ENCODE measurements around the gene SLC27A5.

Gene SLC27A5, protein sequence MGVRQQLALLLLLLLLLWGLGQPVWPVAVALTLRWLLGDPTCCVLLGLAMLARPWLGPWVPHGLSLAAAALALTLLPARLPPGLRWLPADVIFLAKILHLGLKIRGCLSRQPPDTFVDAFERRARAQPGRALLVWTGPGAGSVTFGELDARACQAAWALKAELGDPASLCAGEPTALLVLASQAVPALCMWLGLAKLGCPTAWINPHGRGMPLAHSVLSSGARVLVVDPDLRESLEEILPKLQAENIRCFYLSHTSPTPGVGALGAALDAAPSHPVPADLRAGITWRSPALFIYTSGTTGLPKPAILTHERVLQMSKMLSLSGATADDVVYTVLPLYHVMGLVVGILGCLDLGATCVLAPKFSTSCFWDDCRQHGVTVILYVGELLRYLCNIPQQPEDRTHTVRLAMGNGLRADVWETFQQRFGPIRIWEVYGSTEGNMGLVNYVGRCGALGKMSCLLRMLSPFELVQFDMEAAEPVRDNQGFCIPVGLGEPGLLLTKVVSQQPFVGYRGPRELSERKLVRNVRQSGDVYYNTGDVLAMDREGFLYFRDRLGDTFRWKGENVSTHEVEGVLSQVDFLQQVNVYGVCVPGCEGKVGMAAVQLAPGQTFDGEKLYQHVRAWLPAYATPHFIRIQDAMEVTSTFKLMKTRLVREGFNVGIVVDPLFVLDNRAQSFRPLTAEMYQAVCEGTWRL

DNA sequence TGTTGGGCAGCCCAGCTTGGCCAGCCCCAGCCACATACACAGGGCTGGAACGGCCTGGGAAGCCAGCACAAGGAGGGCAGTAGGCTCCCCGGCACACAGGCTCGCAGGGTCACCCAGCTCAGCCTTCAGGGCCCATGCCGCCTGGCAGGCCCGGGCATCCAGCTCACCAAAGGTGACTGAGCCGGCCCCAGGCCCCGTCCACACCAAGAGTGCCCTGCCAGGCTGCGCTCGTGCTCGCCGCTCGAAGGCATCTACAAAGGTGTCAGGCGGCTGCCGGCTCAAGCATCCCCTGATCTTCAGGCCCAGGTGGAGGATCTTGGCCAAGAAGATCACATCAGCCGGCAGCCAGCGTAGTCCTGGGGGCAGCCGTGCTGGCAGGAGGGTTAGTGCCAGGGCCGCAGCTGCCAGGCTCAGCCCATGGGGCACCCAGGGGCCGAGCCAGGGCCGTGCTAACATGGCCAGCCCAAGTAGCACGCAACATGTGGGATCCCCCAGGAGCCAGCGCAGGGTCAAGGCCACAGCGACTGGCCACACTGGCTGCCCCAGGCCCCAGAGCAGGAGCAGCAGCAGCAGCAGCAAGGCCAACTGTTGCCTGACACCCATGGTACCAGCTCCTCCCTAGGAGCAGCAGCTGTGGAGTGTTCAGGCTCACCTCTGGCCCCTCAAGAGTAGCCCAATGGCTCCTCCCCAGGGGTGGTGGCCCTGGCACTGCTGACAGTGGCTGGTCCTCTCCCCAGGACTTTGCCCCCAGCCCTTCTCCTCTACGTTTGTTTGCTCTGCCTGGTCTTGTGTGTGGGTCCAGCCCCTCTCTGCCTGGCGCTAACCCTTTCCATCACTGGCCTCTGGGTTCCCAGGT is at the start of gene SLC27A5:
TSS of gene SLC27A5 (minus strand) at position 640 of the 856 bp plus-strand sequence. CDS start at position 603, 37 bp downstream.
- DNase-seq, result no peak

DNA sequence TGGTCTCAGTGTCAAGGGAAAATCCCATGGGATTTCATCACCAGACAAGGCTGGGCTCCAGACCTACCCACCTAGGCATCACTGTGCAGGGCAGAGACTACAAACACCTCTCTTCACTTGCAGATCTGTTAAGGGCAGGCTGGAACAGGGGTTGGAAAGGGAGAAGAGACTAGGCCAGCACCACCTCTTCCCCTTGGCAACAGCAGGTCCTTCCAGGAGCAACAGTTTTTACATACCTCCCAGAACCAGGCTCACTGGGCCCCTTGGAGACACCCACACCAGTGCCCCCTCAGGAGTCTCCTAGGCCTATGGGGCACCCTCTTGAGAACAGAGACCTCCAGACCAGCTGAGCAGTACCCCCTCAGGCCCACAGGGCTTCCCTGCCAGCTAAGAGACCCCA is 49.1 kb upstream of the SLC27A5 start:
- DNase-seq, result no peak

DNA sequence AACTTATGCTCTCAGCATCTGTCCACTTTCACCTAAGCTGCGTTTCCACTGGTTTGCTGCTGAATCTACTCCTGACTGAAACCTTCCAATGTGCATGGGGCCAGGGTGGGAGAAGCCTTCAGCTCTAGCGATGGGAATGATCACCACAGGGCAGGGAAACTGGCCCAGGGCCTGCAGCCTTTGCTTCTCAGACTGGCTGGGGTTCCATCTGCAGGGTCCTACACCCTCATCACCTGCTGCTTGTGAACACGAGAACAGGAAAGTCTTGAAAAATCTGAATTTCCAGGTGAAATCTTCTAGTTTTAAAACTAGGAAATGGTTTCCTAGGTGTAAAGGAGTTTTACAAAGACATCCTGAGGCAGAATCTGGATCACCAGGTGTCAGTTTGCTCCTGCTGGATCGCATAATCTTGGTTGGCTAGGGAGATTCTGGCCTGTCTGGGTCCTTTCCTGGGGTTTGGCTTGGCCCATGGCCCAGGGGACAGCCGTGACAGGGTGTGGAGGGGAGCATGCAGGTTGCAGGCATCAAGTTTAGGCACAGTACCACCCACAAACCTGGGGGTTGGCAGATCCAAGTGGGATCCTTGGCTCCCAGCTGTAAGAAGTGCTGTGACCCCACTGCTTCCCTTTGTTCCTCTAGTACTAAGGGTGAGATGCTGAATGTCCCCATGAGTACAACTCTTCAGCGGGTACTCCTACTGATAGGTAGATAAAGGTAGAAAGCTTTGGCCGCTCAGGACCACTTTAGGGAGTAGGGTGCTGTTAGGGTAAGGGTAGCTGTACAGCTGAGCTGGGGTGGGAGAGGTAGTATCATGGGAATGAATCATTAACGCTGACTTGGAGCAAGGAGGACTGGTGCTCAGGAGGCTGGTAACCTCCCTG is 48.5 kb upstream of the SLC27A5 start:
- DNase-seq, result no peak

DNA sequence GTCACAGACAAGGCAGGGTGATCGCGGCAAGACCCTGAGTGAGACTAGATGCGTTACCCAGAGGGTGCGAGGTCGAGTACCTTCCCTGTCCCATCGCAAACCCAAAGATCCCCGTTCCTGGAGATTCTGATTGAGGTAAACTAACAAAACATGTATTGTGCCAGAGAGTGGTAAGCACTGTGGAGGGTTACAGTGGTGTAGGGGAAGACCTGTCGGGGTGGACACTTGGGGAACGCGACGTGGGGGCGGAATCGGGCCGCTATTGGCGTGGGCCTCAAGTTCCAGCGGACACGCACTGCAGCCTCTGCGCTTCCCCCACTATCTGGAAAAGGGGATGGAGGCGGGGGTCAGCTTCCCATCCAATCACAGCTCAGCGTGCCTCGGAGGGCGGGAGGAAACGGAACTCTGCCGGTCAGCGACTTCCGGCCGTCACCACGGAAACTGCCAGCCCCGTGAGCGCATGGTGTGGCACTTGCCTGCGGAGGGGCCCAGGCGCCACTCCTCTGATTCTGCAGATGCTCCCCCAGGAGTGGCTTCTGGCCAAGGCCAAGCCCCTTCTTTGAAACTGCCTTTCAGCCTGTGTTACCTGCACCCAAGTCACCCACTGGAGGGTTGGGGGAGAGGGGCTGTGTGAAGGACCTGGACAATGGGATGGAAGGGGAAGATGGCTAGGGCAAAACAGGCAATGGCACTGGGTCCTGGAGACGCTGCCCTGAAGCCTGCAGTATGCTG is 47.6 kb upstream of the SLC27A5 start:
- no peak for DNase-seq

DNA sequence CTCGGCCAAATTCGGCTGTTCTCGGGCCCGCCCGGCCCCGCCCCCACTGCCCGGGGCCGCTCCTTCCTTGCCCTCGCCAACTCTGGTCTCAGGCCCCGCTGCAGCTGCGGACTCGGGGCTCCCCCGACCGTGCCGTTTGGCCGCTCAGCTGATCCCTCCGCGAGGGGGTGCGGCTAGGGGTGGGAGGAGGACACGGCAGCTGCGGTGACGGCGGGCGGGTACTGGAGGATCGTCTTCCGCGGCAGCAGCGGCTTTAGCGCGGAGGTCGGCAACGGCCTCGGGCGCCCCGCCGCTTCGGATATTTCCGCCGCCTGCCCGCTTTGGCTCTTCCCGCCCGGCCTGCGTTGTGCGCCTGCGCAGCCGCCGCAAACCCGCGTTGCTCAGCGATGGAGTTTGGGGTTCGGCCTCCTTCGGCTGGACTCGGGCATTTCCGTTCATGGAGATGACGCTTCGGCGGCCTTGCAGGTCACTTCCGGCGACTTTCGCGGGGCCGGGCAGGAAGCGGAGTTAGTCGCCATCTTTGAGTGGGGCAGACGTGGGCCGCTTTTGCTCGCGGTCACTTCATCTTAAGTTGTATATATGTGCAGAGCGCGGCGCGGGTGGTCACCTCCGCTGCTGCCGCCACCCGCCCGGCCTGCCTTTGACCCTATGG is 47.0 kb upstream of the SLC27A5 start:
- DNase-seq, result no peak

DNA sequence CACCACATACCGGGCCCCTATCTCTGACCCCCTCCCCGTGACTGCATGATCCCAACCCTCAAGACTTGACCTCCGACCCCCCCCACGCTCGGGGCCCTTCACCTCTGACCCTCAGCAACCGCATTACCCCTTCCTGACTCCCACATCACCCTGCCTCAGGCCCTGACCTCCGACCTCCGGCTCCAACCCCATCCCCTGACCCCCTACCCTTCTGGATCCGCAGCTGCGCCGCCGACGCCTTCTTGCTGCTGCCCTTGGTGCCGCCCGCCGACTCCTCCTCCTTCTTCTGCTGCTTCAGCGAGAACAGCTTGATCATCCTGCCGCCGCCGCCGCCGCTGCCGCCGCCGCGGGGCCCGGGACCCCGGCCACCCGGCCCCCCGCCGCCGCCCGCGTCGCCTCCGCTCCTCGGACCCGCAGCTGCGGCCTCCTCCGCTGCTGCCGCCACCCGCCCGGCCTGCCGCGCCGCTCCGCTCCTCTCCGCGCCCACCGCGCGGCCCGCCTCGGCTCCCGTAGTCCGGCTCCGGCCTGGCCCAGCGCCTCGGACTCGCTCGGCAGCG is 46.4 kb upstream of the SLC27A5 start, which contains the start of gene UBE2M:
TSS of gene UBE2M (minus strand) at position 546 of the 557 bp plus-strand sequence. CDS start at position 316, 230 bp downstream.
- DNase-seq, result no peak

DNA sequence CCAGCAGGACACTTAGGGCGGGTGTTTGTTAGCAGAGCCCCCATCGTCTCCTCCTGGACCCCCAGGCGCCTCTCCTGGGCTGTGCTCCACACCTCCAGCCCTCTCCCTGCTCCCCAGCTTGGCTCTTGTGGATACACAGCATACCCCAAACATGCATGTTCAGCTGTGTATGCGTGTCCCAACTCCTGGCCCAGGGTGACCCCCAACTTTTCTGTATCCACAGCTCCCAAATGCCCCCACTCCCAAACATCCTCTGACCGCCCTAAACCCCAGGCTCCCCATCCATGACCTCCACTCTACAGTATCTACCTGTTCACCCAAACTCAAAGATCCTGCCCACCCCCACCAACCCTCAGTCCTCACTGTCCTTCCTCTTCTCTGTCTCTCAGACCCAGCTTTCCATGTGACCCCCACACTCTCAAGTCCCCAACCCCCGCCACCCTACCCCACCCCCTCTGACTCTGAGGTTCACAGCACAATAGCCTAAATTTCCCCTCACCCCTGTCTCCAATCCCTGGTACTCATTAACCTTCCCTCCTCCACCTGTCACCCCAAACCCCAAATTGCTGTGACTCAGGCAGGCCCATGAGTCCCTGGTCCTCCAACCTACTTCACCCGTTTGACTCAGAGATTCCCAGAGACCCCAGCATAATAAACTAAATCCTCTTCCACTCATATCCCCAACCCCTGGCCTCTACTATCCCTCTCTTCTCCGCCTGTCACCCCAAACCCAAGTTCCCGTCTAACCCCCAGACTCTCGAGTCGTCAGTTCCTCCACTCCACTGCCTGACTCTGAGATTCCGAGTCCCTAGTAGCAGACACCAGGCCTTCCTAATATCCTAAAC is 45.7 kb upstream of the SLC27A5 start:
- no peak for DNase-seq

DNA sequence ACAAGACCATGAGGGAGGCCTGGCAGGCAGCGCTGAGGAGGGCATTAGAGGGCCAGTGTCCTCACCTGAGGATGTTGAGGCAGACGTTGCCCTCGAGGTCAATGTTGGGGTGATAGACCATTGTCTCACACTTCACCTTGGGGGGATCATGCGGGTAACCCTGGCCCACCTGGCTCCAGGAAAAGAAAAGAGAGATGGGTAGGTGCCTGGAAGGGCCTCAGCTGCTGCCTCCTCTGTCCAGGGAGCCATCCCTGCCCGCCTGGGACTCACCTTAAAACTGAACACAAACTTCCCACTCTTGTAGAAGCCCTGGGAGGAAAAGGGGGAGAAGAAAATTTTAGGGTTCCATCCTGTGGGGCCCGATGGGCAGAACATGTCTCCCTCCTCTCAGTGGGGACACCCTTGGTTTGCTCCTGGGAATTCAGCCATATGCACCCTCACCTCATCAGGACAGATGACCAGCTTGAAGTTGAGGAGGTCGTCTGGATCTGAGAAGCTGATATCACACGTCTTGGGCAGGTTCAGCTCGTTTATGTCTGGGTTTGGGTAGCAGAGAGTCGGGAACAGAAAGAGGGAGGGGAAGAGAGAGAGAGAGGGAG is 44.9 kb upstream of the SLC27A5 start:
- DNase-seq, result no peak

DNA sequence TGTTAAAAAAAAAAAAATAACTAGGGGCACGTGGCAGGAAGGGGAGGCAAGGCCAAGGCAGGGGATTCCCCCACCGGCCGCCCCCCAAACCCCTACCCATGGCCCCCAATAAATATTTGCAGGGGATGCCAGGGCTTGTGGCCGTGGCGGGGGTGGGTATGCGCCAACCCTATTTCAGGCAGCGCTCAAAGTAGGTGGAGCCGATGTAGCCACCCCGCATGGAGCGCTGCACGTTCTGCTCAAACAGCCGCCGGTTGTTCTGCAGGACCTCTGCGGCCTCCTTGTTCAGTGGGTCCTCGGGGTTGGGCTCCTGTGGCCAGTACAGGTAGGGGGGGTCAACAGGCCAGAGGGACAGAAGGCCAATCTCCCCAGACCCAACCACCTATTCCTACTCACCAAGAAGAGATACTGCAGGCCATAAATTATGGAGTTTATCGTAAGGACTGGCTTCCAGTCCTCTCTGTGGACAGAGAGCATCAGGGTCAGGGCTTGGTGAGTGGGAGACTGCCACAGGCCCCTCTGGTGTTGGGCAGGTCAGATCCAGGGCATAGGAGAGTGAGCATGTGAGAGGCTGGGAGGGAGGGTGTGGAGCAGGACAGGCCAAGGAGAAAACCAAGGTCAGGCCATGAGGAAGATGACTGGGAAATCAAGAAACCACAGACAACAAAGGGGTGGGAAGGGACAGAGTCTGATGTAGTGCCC is 44.3 kb upstream of the SLC27A5 start:
- no peak for DNase-seq

DNA sequence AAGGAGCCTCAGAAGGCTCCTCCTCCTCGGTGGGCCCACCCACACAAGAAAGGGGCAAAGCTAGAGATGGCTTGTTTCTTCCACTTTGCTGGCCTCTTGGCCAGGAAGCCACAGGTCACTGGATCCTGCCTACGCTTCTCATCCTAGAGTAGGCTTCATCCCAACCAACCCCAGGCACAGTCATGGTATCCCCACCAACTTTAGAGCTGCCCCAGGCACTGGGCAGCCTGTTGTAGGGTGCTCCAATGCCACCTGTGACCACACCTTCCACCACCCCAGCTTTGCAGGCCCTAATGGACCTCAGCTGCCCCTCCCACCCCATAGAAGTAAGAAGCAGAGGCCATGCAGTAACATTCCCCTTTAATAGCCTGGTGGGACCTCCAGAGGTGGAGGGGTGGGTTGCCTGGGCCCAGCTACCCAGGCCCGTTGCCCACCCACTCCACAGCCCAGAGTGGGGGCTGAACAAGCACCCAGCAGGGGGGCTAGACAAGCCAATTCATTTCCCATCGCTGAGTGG is 43.6 kb upstream of the SLC27A5 start:
- DNase-seq, result no peak

DNA sequence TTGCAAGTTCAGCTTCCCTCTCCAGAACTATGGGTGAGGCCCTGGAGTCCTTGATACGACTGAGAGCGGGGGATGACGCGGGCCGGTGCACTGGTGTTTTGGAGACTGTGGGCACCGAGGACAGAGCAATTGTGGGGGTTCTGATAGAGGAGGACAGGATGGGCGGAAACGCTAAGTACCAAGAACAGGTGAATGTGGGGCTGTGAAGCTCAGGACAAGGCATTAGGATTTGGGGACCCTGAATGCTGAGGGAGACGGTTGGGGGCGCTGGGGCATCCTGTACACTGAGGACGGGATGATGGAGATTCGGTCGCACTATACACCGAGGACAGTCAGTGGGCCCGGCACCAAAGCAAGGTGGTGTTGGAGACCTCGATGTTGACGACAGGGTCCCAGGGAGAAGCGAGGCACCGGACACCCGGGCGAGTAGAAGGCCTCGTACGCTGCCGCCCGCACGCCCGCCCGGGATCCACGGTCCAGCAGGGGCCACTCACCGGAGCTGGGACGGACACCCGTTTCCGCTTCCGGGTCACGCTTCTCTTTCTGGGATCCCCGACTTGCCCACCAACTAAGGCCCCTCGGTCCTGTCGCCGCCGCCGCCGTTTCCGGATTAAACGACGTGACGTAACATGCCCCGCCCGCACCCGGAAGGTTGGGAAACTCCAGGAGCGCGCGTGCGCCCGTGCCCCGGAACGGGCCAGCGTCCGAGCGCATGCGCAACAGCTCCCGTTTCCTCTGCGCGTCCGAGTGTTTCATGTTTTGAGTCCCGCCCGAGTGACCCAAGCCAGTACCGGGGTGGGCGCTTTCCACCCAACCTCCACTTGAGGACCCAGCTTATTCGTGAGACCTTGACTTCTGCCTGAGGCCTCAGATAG is 42.9 kb upstream of the SLC27A5 start, which contains the start of gene CHMP2A:
TSS of gene CHMP2A (minus strand) at position 612 of the 875 bp plus-strand sequence. CDS start 893 bp downstream, outside the sequence.
- DNase-seq, result no peak

DNA sequence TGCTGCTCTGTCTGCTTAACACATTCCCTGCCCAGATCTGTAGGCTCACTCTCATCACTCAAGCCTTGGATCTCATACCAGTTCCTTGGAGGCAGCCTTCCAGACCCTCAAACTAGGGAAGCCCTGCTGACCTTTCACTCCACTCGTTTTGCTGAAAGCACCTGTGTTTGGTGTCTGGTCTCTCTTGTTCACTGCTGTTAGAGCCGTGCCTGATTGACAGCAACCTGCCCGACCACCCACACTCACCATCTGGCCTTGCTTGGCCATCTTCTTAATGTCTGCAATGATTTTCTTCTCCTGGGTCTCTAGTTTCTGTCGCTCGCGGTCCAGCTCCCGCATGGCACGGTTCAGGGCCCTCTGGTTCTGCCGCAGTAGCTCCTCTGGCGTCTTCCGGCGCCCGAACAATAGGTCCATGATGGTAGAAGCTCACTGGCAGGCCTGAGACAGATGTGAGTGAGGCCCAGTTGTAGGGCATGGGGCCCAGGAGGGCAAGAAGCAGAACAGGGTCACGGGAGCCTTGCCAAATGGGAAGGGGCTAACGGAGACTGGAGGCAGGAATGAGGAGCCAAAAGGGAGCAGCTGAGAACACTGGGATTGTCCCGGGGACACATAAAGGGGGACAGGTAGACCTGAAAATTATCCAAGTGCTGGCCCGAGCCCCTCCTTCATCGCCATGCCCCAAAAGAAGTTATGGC is 42.2 kb upstream of the SLC27A5 start:
- DNase-seq, result no peak

DNA sequence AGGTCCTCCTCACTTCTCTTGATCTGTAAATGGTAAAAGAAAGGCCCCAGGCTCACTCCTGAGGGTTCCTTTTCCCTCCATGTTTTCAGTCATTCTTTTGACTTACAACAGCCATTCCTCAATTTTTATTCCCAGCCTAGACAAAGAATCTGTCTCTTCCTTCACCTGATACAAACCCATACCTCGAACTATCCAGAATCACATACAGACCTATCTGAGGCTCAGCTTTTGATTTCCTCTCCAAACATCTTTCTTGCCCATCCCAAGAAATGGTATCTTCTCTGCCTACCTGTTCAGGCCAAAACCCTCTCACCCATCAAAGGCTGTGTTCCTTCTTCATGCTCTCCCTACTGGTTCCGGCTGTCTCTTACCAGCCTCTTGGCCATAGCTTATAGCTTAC is 40.9 kb upstream of the SLC27A5 start:
- DNase-seq, result no peak

DNA sequence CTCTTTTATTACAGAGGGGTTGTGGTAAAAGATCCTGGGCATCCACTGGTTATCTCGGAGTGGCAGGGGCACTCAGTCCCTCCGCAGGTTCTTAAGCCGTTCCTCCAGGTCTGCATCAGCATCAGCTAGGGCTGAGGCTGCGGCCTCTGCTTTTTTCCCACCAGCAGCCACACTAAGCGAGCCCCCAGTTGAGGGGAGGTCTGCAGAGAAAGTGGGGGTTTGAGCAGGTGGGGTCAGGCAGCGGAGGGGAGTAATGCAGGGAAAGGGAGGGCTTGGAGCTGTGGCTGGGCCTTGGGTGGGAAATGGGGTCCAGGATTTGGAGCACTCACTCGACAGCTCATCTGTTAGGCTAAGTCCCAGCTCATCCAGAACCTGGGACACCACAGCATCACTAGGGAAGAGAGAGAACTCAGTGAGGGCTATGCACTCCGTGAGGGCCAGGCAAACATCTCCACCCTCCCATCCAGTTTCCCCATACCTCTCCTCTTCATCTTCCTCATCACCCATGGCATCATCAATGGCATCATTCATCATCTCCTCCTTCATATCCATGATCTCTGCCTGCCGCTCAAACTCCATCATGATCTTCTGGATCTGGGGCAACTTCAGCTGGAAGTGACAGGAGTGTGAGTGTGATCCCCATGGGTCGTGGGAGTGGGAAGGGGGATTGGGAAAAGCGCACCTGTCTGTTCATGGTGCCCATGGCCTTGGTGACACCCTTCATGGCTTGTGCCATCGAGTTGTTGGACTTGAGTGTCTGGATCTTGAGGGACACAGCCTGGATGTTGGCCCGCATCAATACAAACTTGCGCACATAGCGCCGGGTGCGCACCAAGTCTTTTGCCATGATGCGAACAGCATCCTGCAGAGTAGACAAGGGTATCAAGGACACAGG is 40.0 kb upstream of the SLC27A5 start:
- DNase-seq, result no peak

DNA sequence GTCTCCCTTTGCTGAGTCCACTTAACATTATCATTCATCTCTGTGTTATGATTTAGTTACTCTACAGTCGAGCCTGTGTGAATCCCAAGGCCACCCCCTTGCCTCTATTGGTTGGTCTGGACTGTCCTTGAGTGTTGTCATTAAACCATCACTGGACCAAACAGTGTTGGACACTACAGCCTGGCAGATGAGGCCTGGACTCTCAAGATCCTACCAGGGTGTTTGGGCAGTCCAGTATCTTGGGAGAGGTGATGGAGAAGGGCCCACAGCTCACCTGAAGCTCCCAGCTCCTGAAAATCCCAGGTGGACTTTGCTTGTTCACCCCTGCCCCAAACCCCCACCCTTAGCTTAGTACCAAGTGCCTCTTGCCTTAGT is 39.3 kb upstream of the SLC27A5 start:
- DNase-seq, result no peak

All from NCI-H187 treated with DMSO at 0.1 percent for 48 hours (cell line).